ENCODE results near the gene CCDC15.

DNA sequence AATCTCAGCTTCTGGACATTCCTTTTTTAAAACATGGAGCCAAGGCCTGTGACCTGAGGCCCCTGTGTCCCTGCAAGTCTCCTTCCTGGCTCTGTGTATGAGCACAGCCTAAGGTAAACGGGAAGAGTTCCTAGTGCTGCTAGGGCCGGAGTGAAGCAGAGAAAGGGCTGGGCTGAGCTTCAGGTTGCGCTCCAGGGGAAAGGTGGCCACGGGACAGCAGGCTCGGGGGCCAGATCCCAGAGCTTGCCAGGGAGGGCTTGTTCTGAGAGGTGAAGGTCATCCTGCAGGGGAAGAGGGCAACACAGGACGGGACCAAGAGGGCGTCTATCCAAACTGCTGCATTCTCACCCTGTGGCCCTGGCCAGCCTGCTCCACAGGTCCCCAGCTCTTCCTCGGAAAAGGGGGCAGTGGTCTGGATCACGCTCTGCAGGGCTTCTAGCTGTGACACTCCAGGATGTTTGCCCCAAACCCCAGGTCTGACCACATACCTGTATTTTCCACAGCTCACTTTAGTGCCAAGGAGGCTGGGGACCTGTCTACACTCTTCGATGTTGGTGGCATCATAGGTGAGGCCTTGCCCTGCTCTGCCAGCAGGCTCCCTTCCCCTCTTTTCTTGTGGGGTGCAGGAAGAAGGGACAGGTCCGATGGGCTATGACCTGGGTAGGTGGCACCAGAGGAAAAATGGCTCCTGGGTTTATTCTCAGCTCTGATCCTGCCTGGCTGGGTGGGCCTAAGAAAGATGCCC, 129.5 kb downstream of the CCDC15 start:
- TF ChIP-seq, protein P1, sequence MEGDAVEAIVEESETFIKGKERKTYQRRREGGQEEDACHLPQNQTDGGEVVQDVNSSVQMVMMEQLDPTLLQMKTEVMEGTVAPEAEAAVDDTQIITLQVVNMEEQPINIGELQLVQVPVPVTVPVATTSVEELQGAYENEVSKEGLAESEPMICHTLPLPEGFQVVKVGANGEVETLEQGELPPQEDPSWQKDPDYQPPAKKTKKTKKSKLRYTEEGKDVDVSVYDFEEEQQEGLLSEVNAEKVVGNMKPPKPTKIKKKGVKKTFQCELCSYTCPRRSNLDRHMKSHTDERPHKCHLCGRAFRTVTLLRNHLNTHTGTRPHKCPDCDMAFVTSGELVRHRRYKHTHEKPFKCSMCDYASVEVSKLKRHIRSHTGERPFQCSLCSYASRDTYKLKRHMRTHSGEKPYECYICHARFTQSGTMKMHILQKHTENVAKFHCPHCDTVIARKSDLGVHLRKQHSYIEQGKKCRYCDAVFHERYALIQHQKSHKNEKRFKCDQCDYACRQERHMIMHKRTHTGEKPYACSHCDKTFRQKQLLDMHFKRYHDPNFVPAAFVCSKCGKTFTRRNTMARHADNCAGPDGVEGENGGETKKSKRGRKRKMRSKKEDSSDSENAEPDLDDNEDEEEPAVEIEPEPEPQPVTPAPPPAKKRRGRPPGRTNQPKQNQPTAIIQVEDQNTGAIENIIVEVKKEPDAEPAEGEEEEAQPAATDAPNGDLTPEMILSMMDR (IDR thresholded peaks at IDR 0.05) = no peak
- no peak for TF ChIP-seq POLR2A (IDR thresholded peaks at IDR 0.05)
- TF ChIP-seq EP300 (IDR thresholded peaks at IDR 0.05) = no peak

Data from ovary (tissue), 3 donors.